Mucosa of descending colon (tissue), 3 donors: Measurements from ENCODE around the gene GLT1D1. TPM values are rescaled to one million over a fixed set of nuclear protein-coding genes. Genes with fewer than 3 reads are reported as not detected.

Experiments used
- ATAC-seq: fragments of 200-7000 bp; cut with Tn5 transposase; one replicate; pipeline ENCODE4 v1.9.1; 2020; ENCODE audit warnings: mild to moderate bottlenecking, moderate library complexity
- DNase-seq, 3 donors: peaks; one replicate each; pipeline ENCODE4 v3.0.0-alpha.2; 2020
- H3K36me3 ChIP-seq: fragments of 200-600 bp; one replicate; pipeline ENCODE4 v1.8.0; 2021; ENCODE audit warnings: low read depth, mild to moderate bottlenecking
- H3K4me1 ChIP-seq: fragments of 200-600 bp; one replicate; pipeline ENCODE4 v1.8.0; 2021; ENCODE audit warnings: low read depth, mild to moderate bottlenecking
- H3K4me3 ChIP-seq: fragments of 200-600 bp; one replicate; pipeline ENCODE4 v1.8.0; 2021; ENCODE audit warnings: mild to moderate bottlenecking
- H3K9me3 ChIP-seq: fragments of 200-600 bp; one replicate; pipeline ENCODE4 v1.8.0; 2021; ENCODE audit warnings: mild to moderate bottlenecking
- CTCF ChIP-seq: fragments of 200-600 bp; IDR thresholded peaks from one replicate; pipeline ENCODE4 v1.8.0; 2022; ENCODE audit warnings: antibody characterized with exemption, mild to moderate bottlenecking
- intact Hi-C, 2 donors: fragments of 100-400 bp; cut with DNase I in 1 of 2; cut with micrococcal nuclease in 1 of 2; formaldehyde crosslinking; loops; one replicate each; pipeline versions ENCODE4 v1.11.0 to v1.11.1; 2022; cut with DNase I, micrococcal nuclease
- total RNA-seq, 3 donors: library from RNA; stranded (reverse); fragmentation: NEBNext Ultra II Directional in 2 of 3; extraction: Animal tissue kit (Norgen Biotek cat#: 25700) in 2 of 3; gene quantifications; one replicate each; pipeline versions ENCODE4 v1.2.1 to v1.2.4, GENCODE V29; 2021 to 2023
- donor health status: DM: no; HTN: no; CAD: no; lungs with moderate emphysema.
- donor health status: DM: no; HTN: no; CAD: no.
- donor health status: DM: no; HTN: yes; CAD: no.

Gene GLT1D1
- total RNA-seq, 3 donors from 2014 or later = 0.65 to 0.73 TPM; not detected in 1

- H3K36me3 ChIP-seq = no peaks in the 10 kb centered on the region
- ATAC-seq (no peak), DNase-seq (no peak)
- H3K9me3 ChIP-seq = no peaks in the 10 kb centered on the region
- no peaks in the 10 kb centered on the region for H3K4me1 ChIP-seq
- no peak overlapping the region for H3K4me3 ChIP-seq
- TF ChIP-seq CTCF = no peak
- intact Hi-C loops = no loop called here
Measured at GRCh38 chr12:128959901-128960300, 106.6 kb downstream of the GLT1D1 start.

GRCh38 chr12:128961308-128961902, 108.1 kb downstream of the GLT1D1 start:
- H3K9me3 ChIP-seq = no peaks in the 10 kb centered on the region
- H3K36me3 ChIP-seq = no peaks in the 10 kb centered on the region
- no peak for TF ChIP-seq CTCF
- H3K4me1 ChIP-seq = no peaks in the 10 kb centered on the region
- ATAC-seq = no peak
- H3K4me3 ChIP-seq = no peak overlapping the region
- intact Hi-C loops = no loop called here
- no peak for DNase-seq

- TF ChIP-seq CTCF = no peak
- Histone ChIP-seq H3K4me1 (no peaks in the 10 kb centered on the region), H3K9me3 (no peaks in the 10 kb centered on the region), H3K4me3 (no peak overlapping the region), H3K36me3 (no peaks in the 10 kb centered on the region)
- intact Hi-C loops = no loop called here
- no peak for DNase-seq
- no peak for ATAC-seq
Measured at GRCh38 chr12:128961957-128962356, 108.7 kb downstream of the GLT1D1 start.

- TF ChIP-seq CTCF = no peak
- Histone ChIP-seq H3K9me3 (no peaks in the 10 kb centered on the region), H3K36me3 (no peaks in the 10 kb centered on the region), H3K4me1 (no peaks in the 10 kb centered on the region), H3K4me3 (no peak overlapping the region)
- intact Hi-C loops = no loop called here
- DNase-seq = no peak
- no peak for ATAC-seq
Measured at GRCh38 chr12:128966203-128966810, 113.0 kb downstream of the GLT1D1 start.

GRCh38 chr12:128968668-128969067, 115.4 kb downstream of the GLT1D1 start:
- Histone ChIP-seq H3K4me3 (no peak overlapping the region), H3K36me3 (no peaks in the 10 kb centered on the region), H3K9me3 (no peaks in the 10 kb centered on the region), H3K4me1 (no peaks in the 10 kb centered on the region)
- TF ChIP-seq CTCF = no peak
- DNase-seq (no peak), ATAC-seq (no peak)
- intact Hi-C loops = no loop called here
